Transverse colon (tissue), 4 donors: ENCODE results near the gene AARS2.
"Not testable (repeated sequence)": the region's sequence is repeated elsewhere in the genome, so short reads cannot be mapped to it uniquely, and the experiment has no call there.

ENCODE experiments used
- POLR2A ChIP-seq: fragments of 450-650 bp; IDR thresholded peaks from one replicate; pipeline ENCODE4 v1.6.1; 2016; ENCODE audit warnings: antibody characterized with exemption, mild to moderate bottlenecking, moderate library complexity
- POLR2AphosphoS5 ChIP-seq, 3 donors: sonication (generic); formaldehyde crosslinking; IDR thresholded peaks; one replicate each; pipeline ENCODE4 v1.6.1; 2016; ENCODE audit warnings: antibody characterized with exemption in 3 of 3
- TF ChIP-seq, protein P1 (sequence below), 5 experiments: fragments of 200-600 bp in 3 of 5; fragments of 450-650 bp in 2 of 5; sonication (generic) in 3 of 5; IDR thresholded peaks; 1 replicate in 2 of 5; 2 replicates in 3 of 5; pipeline ENCODE4 v1.5.1; 2016 to 2017; ENCODE audit warnings: antibody characterized with exemption in 5 of 5, inconsistent platforms in 3 of 5, mild to moderate bottlenecking in 2 of 5, moderate library complexity in 1 of 5

- TF ChIP-seq, protein P1, sequence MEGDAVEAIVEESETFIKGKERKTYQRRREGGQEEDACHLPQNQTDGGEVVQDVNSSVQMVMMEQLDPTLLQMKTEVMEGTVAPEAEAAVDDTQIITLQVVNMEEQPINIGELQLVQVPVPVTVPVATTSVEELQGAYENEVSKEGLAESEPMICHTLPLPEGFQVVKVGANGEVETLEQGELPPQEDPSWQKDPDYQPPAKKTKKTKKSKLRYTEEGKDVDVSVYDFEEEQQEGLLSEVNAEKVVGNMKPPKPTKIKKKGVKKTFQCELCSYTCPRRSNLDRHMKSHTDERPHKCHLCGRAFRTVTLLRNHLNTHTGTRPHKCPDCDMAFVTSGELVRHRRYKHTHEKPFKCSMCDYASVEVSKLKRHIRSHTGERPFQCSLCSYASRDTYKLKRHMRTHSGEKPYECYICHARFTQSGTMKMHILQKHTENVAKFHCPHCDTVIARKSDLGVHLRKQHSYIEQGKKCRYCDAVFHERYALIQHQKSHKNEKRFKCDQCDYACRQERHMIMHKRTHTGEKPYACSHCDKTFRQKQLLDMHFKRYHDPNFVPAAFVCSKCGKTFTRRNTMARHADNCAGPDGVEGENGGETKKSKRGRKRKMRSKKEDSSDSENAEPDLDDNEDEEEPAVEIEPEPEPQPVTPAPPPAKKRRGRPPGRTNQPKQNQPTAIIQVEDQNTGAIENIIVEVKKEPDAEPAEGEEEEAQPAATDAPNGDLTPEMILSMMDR (IDR thresholded peaks at IDR 0.05) = not testable (repeated sequence)
- TF ChIP-seq POLR2A; POLR2AphosphoS5 (IDR thresholded peaks at IDR 0.05): not testable (repeated sequence)
Measured at GRCh38 chr6:44317136-44317631, 4.0 kb upstream of the AARS2 start.
